H9 (cell line): Measurements from ENCODE around the gene KCNG2. TPM values are rescaled to one million over a fixed set of nuclear protein-coding genes. Genes with fewer than 3 reads are reported as not detected.

Source experiments
- DNase-seq: peaks from one replicate; pipeline ENCODE4 v3.0.0-alpha.2; 2017
- H2AFZ ChIP-seq: one replicate; pipeline ENCODE4 v1.6.1; 2013; ENCODE audit warnings: mild to moderate bottlenecking, low read length, control low read depth, moderate library complexity
- H2AK5ac ChIP-seq: 2 replicates; pipeline ENCODE4 v1.6.1; 2013; ENCODE audit warnings: low read length, control low read depth, mixed read lengths; ENCODE audit not compliant: insufficient read length
- H2BK120ac ChIP-seq: one replicate; pipeline ENCODE4 v1.6.1; 2013; ENCODE audit warnings: low read depth, mild to moderate bottlenecking, low read length, control low read depth, inconsistent platforms; ENCODE audit not compliant: poor library complexity, severe bottlenecking
- H2BK12ac ChIP-seq: 2 replicates; pipeline ENCODE4 v1.6.1; 2013; ENCODE audit warnings: low read length, control low read depth, mixed read lengths, low read depth; ENCODE audit not compliant: insufficient read length
- H2BK15ac ChIP-seq: 2 replicates; pipeline ENCODE4 v1.6.1; 2013; ENCODE audit warnings: low read depth, low read length, control low read depth
- H2BK20ac ChIP-seq: one replicate; pipeline ENCODE4 v1.6.1; 2013; ENCODE audit warnings: low read depth, mild to moderate bottlenecking, low read length, control low read depth, inconsistent platforms; ENCODE audit not compliant: poor library complexity, severe bottlenecking
- H2BK5ac ChIP-seq: 2 replicates; pipeline ENCODE4 v1.6.1; 2013; ENCODE audit warnings: low read length, control low read depth, mixed read lengths; ENCODE audit not compliant: insufficient read length
- H3K14ac ChIP-seq: 2 replicates; pipeline ENCODE4 v1.6.1; 2013; ENCODE audit warnings: low read length, control low read depth; ENCODE audit not compliant: insufficient read depth
- H3K18ac ChIP-seq: 2 replicates; pipeline ENCODE4 v1.6.1; 2013; ENCODE audit warnings: low read depth, mild to moderate bottlenecking, mixed read lengths, low read length, control low read depth; ENCODE audit not compliant: insufficient read length
- H3K23ac ChIP-seq: 2 replicates; pipeline ENCODE4 v1.6.1; 2013; ENCODE audit warnings: low read length, control low read depth, mixed read lengths, low read depth; ENCODE audit not compliant: insufficient read length
- H3K23me2 ChIP-seq: 2 replicates; pipeline ENCODE4 v1.6.1; 2013; ENCODE audit warnings: low read depth, mild to moderate bottlenecking, mixed read lengths, low read length, control low read depth; ENCODE audit not compliant: insufficient read length, poor library complexity, severe bottlenecking
- H3K27ac ChIP-seq: 2 replicates; pipeline ENCODE4 v1.5.1; 2013; ENCODE audit warnings: low read length, control low read depth, mixed read lengths, low read depth; ENCODE audit not compliant: insufficient read length
- H3K27me3 ChIP-seq: 2 replicates; pipeline ENCODE4 v1.6.1; 2013; ENCODE audit warnings: low read length, control low read depth, inconsistent platforms; ENCODE audit not compliant: insufficient read depth
- H3K4ac ChIP-seq: 2 replicates; pipeline ENCODE4 v1.6.1; 2013; ENCODE audit warnings: low read depth, mild to moderate bottlenecking, control low read depth, inconsistent platforms, low read length, moderate library complexity
- H3K4me1 ChIP-seq: 2 replicates; pipeline ENCODE4 v1.6.1; 2013; ENCODE audit warnings: low read length, control low read depth, inconsistent platforms; ENCODE audit not compliant: insufficient read depth
- H3K4me2 ChIP-seq: 2 replicates; pipeline ENCODE4 v1.6.1; 2013; ENCODE audit warnings: low read length, control low read depth, mixed read lengths; ENCODE audit not compliant: insufficient read length, insufficient read depth
- H3K56ac ChIP-seq: 2 replicates; pipeline ENCODE4 v1.6.1; 2013; ENCODE audit warnings: low read depth, mild to moderate bottlenecking, mixed read lengths, low read length, control low read depth; ENCODE audit not compliant: insufficient read length
- H3K79me1 ChIP-seq: 2 replicates; pipeline ENCODE4 v1.6.1; 2013; ENCODE audit warnings: low read depth, mild to moderate bottlenecking, moderate library complexity, low read length, control low read depth, inconsistent platforms; ENCODE audit not compliant: insufficient read depth, poor library complexity, severe bottlenecking
- H3K79me2 ChIP-seq: 2 replicates; pipeline ENCODE4 v1.6.1; 2013; ENCODE audit warnings: low read length, control low read depth, inconsistent platforms; ENCODE audit not compliant: insufficient read depth
- H3K9ac ChIP-seq: 2 replicates; pipeline ENCODE4 v1.6.1; 2013; ENCODE audit warnings: low read length, control low read depth, mixed read lengths; ENCODE audit not compliant: insufficient read length; ENCODE audit errors: extremely low read depth
- H3K9me3 ChIP-seq: one replicate; pipeline ENCODE4 v1.6.1; 2013; ENCODE audit warnings: low read depth, low read length, inconsistent platforms; ENCODE audit not compliant: control insufficient read depth
- H3T11ph ChIP-seq: one replicate; pipeline ENCODE4 v1.6.1; 2013; ENCODE audit warnings: mild to moderate bottlenecking, low read length, control low read depth, inconsistent platforms
- H4K20me1 ChIP-seq: one replicate; pipeline ENCODE4 v1.6.1; 2013; ENCODE audit not compliant: control insufficient read depth, insufficient read length, insufficient read depth
- H4K5ac ChIP-seq: 2 replicates; pipeline ENCODE4 v1.6.1; 2013; ENCODE audit warnings: low read depth, mild to moderate bottlenecking, mixed read lengths, low read length, control low read depth; ENCODE audit not compliant: insufficient read length
- H4K8ac ChIP-seq: replicated peaks from 2 replicates; pipeline ENCODE4 v1.6.1; 2013; ENCODE audit warnings: low read length, control low read depth, mixed read lengths, low read depth; ENCODE audit not compliant: insufficient read length
- H4K91ac ChIP-seq: 2 replicates; pipeline ENCODE4 v1.6.1; 2013; ENCODE audit warnings: low read depth, mild to moderate bottlenecking, moderate library complexity, mixed read lengths, low read length, control low read depth; ENCODE audit not compliant: insufficient read length
- H3K27ac Mint-ChIP-seq, 3 experiments: 2 replicates in 2 of 3; 3 replicates in 1 of 3; pipeline ENCODE4 v1.8.0; 2020 to 2021; ENCODE audit warnings: mixed read lengths in 3 of 3, mild to moderate bottlenecking in 1 of 3, moderate library complexity in 1 of 3
- H3K27me3 Mint-ChIP-seq: 2 replicates; pipeline ENCODE4 v1.8.0; 2021; ENCODE audit warnings: low read depth, mild to moderate bottlenecking, moderate library complexity, mixed read lengths
- H3K36me3 Mint-ChIP-seq, 3 experiments: 2 replicates in 2 of 3; 3 replicates in 1 of 3; pipeline ENCODE4 v1.8.0; 2020 to 2021; ENCODE audit warnings: low read depth in 3 of 3, mixed read lengths in 3 of 3; ENCODE audit not compliant: insufficient read depth in 1 of 3
- H3K4me1 Mint-ChIP-seq, 2 experiments: 2 replicates each; pipeline ENCODE4 v1.8.0; 2020; ENCODE audit warnings: mixed read lengths in 2 of 2
- H3K4me3 Mint-ChIP-seq, 2 experiments: 2 replicates in 1 of 2; 3 replicates in 1 of 2; pipeline ENCODE4 v1.8.0; 2020 to 2021; ENCODE audit warnings: mild to moderate bottlenecking in 2 of 2, mixed read lengths in 2 of 2, moderate library complexity in 1 of 2
- H3K9me3 Mint-ChIP-seq, 2 experiments: 2 replicates in 1 of 2; 3 replicates in 1 of 2; pipeline ENCODE4 v1.8.0; 2020; ENCODE audit warnings: mild to moderate bottlenecking in 2 of 2, mixed read lengths in 2 of 2, moderate library complexity in 1 of 2
- WGBS: extraction: QIAGEN DNeasy Blood & Tissue Kit; methylation state at CpG from one replicate; pipeline ENCODE4 v1.1.7; 2013; ENCODE audit warnings: missing lambda C conversion rate, low lambda C conversion rate, mixed read lengths; ENCODE audit not compliant: insufficient read length; ENCODE audit errors: extremely low coverage; 5-methylcytosine and 5-hydroxymethylcytosine counted together
- total RNA-seq: library from RNA; stranded (reverse); gene quantifications from 2 replicates; pipeline ENCODE4 v1.2.1, GENCODE V29; 2021
- TF ChIP-seq, protein P1 (sequence below): fragments of 200-600 bp; sonication (generic); conservative IDR thresholded peaks from 3 replicates; pipeline ENCODE4 v1.8.0; 2021; ENCODE audit warnings: antibody characterized with exemption, mild to moderate bottlenecking

The KCNG2 gene
- total RNA-seq, 1 experiment from 2014 or later: 0.15 TPM

DNA sequence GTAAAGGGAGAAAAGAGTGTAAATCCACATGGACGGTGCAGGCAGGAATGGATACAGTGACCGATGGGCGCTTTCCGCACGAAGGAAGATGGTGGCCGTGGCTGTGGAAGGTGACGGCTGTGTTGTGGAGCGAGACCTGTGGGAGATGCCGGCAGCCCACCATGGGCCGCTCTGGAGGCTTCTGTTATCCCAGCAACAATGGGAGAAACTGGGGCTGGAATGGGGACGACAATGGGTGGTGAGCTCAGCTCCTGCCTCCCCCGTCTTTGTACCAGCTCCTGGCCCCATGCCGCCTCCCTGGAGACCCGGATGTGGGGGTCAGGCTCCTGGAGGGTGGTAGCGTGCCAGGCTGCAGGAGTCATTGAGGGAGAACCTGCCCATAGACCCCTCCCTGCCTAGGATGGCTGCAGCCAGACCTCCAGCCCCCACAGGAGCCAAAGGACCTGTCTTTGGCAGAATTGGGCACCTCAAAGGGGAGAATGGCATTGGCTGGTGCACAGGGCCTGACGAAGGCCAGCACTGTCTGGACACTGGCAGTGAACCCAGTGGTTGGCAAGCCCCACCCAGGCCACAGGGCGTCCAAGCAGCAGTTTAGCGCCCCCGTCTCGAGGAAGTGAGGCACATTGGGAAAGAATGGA lies 81.1 kb downstream of the KCNG2 start:
- Histone ChIP-seq H4K5ac (no peak overlapping the region), H2BK15ac (no peak overlapping the region), H3K79me2 (no peaks in the 10 kb centered on the region), H4K91ac (no peak overlapping the region), H2AFZ (no peak overlapping the region), H3K23ac (no peak overlapping the region), H4K20me1 (no peaks in the 10 kb centered on the region), H2BK12ac (no peak overlapping the region), H2BK20ac (no peak overlapping the region), H2AK5ac (no peak overlapping the region), H2BK120ac (no peak overlapping the region), H3K9me3 (no peaks in the 10 kb centered on the region), H3K23me2 (no peaks in the 10 kb centered on the region), H3K9ac (no peak overlapping the region), H3K27me3 (no peaks in the 10 kb centered on the region), H3K4me1 (no peaks in the 10 kb centered on the region), H3K79me1 (no peaks in the 10 kb centered on the region), H3K27ac (no peak overlapping the region), H3K4ac (no peak overlapping the region), H3K4me2 (no peak overlapping the region), H4K8ac (no peak overlapping the region), H3T11ph (no peak overlapping the region), H3K56ac (no peak overlapping the region), H2BK5ac (no peak overlapping the region), H3K18ac (no peak overlapping the region), H3K14ac (no peak overlapping the region)
- no peak for DNase-seq
- TF ChIP-seq, protein P1, sequence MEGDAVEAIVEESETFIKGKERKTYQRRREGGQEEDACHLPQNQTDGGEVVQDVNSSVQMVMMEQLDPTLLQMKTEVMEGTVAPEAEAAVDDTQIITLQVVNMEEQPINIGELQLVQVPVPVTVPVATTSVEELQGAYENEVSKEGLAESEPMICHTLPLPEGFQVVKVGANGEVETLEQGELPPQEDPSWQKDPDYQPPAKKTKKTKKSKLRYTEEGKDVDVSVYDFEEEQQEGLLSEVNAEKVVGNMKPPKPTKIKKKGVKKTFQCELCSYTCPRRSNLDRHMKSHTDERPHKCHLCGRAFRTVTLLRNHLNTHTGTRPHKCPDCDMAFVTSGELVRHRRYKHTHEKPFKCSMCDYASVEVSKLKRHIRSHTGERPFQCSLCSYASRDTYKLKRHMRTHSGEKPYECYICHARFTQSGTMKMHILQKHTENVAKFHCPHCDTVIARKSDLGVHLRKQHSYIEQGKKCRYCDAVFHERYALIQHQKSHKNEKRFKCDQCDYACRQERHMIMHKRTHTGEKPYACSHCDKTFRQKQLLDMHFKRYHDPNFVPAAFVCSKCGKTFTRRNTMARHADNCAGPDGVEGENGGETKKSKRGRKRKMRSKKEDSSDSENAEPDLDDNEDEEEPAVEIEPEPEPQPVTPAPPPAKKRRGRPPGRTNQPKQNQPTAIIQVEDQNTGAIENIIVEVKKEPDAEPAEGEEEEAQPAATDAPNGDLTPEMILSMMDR: no peak
- Mint-ChIP-seq H3K9me3 (0 out of 5 replicates have a peak, but pooled peaks cover 0 to 2% of the 10 kb centered on the region in 2 experiments), H3K36me3 (no peaks in the 10 kb centered on the region), H3K4me1 (peaks cover 0 to 7% of the 10 kb centered on the region in 2 experiments; a peak in 1 of 4 replicates), H3K27ac (no peak overlapping the region), H3K4me3 (no peak overlapping the region; a peak in 1 of 5 replicates), H3K27me3 (no peaks in the 10 kb centered on the region; the same call in 1 of the 2 replicates)
- no CpG with 5 or more reads among the region's 20 CpGs for WGBS
